Inferior parietal cortex (tissue), 1 donor: ENCODE measurements around the gene MTURN.

Source experiments
- DNase-seq: peaks from one replicate; pipeline ENCODE4 v3.0.0-alpha.2; 2016; ENCODE audit errors: extremely low spot score

The MTURN gene

DNA sequence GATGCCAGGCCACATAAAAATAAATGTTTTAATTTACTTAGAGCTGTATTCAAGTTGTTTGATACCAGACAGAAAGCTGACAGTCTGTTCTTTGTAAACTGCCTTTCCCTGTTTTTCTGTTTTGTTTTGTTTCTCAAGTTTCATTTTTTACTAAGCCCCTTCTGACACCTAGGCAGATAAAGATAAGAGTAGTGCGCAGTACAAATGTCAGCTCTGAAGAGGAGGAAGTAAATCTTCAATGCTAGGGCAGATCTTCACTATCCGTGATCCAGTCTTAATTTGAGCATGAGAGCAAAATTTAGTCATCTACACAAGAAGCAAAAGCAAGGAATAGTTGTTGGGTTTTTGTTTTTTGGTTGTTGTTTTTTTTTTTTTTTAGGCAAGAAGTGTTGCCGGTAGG is 27.3 kb downstream of the MTURN start:
- DNase-seq = no peak

DNA sequence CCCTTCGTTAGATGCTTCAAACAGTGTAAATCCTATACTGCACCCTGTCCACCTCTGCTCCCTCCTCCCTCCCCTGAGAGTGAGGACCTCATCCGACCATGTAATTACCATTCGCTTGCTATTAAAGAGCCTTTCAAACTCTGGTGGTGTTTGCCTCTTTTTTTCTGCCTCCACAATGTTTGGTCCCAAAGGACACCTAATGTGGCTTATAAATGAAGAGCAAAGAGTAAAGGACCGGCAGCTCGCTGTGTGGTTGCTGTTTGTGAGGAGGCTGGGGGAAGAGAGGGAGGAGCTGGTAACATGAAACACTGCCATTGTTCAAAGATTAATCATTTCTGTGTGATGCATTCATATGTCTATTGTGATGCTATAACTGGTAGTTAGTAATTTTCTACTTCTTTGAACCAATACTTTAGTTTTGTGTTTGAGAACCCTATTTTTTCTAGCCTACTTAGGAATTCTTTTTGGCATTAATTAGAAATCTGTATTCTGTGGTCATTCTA is 27.9 kb downstream of the MTURN start:
- no peak for DNase-seq

DNA sequence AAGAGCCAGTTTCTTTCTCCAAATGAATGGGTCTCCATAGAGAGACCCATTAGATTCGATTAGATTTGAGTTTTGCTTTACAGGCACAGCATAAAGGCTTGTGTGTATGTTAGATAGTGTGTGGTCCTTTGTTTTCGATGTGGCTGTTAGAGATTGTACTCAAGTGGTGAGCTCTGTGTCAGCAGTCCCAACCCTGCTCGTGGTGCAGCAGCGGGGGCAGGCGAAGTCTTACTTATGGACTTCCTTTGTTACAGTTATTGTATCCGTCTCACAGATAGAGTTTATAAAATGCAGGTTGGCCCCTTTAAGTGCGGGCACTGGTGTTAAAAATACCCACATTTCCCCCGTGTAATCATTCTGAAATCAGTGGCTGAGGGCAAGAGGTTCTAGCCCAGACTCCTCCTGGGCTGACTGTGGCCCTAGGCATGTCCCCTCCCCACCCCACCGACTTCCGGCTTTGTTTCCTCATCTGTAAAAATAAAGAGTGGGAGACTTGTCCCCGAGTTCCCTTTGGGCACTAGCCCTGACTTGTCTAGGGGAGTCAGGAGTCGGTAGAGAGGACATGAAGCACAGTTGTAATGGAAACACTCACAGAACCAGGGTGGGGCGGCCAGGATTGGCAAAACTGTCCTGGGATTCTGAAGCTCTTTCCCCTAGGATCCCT is 28.6 kb downstream of the MTURN start:
- DNase-seq = no peak

DNA sequence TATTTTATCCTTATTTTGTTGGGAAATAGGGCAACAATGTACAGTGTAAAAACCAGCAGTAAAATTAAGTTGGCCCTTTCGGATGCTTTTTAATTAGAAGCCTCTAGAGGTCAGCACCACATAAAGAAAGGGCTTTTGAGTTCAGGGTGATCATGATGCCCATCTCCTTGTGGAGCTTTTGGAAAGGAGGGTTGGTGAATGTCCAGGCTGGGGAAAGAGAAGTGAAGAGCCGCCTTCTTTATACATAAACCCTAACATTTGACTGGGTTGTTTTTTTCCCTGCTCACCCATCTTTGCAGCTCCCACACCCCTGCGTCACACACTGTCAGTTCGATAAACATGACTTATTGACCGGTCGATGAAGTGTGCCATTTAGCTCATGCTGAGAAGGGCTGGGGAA is 29.8 kb downstream of the MTURN start:
- DNase-seq = peak; percentile 84

DNA sequence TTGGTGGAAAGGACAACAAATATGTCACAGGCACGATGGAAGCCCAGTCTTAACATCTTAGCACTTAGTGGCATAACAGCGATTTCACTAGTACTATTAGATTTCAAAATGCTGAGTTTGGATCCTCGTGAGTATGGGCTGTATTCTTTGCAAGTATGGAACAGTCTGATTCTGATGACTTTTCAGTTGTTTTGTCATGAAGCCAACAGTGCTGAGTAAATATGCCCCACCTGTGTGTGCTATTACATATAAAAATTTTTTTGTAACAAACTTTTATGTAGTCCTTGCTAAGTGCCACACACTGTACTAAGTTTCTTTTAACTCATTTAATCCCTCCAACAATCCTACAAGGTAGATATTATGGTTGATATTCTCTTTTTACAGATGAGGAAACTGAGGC is 30.8 kb downstream of the MTURN start:
- no peak for DNase-seq

DNA sequence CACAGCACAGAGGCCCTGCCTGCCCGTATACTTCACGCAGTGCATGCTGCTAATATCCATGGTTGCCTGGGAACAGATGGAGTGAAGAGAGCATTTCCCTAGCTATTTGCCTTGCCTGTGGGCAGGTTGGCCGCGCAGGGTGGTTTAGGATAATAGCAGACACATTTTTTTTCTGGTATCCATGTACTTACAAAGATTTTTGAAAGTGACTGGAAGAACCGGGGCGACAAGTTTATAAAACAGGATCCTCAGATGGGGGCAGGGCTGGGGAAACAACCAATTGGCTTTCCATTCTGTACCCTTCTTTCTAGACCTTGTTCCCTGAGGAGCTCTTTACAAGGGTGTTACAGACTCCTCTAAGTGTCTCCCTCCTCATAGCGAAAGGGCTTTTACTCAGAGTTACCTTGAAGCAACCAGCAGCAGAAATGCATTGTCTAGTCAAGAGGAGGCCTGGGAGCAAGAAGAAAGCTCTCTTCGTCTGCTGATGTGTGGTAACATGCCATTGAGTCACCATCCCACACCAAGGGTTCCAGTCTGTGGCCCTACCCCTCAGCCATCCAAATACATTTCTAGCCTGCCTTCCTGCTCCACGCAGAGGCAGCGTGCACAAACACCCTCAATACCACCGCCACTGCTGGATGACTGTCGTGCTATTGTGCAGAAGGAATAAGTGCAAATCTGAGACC is 31.5 kb downstream of the MTURN start:
- DNase-seq = no peak

DNA sequence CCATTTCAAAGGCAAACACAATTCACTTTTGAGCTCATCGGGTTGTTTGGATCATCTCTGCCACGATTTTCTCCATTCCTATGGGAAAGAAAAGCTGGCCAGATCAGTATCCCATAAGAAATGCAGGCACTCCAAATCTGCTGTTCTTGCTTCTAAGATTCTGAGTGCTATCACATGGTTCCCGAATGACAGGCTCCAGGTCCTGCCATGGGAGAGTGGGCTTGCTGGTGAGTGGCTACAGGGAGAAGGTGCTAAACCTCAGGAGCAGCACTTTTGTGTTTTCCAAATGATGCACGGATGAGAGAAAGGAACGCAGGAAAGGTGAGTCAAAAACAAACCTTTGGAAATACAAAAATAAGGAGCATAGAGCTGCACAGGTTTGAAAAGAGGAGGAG is 32.1 kb downstream of the MTURN start:
- DNase-seq = no peak

DNA sequence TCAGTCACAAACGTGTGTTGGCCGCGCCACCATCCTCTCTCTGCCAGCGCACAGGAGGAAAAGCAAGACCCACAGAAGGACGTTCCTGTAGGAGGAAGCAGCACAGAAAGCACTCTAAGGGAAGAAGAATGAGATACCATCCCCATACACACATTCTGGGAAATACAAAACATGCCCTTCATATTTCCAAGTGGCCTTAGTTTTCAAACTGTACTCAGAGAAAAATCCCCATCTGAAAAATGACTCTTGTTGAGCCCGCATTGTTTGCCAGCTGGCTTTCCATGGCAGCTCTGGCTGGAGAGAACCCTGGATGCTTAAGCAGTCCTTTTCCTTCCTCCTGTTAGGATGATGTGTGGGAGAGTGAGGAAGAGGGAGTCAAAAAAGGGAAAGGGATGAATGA is 33.1 kb downstream of the MTURN start:
- peak; percentile 4 for DNase-seq

DNA sequence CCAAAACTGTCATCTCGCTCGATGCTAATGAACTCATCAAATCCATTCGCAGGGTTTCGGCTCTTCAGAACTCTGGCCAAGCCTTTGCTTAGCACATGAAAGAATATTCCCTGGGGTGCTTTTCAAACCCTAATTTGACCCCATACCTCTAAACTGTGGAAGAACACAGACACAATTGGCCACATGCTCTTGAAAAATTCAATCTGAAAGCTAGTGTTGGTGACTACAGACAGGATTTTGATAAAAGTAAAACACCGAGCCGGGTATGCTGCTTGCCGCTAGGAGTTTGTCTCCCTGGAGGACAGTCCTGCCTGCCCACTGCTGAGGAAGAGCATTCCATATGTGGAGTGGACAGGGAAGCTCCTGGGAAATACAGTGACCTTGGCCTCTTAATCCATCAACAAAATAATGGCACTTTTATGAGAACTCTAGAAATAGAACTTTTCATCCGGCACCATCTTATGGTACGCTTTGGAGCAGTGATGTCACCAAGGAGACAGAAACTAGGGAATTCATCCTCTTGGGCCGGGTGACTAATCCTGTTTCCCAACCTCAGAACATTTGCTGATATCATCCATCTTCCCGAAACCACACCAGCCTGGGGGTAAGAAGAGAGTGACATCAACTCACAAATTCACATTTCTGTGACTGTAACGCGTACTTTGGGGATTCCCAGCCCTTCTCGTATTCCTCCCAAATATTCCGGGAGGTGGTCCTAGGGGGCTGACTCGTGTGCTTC is 34.2 kb downstream of the MTURN start:
- no peak for DNase-seq

DNA sequence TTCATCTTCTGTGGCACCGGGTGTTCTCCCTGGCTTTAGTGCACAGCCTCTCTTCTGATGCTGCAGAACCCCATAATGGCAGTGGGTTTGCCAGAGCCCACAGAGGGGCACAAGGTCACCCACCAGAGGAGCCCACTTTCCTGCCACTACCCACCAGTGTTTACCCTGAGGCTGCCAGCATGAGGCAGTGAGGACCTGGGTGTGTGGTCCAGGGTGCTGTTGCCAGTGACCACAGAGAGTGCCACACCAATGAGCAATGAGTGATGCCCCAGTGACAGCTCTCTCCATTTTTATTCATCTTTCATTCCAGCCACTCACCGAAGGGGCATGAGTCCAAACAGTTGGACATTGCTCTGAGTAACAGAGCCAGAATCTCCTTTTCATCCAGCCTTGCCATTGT is 34.8 kb downstream of the MTURN start:
- DNase-seq = no peak

DNA sequence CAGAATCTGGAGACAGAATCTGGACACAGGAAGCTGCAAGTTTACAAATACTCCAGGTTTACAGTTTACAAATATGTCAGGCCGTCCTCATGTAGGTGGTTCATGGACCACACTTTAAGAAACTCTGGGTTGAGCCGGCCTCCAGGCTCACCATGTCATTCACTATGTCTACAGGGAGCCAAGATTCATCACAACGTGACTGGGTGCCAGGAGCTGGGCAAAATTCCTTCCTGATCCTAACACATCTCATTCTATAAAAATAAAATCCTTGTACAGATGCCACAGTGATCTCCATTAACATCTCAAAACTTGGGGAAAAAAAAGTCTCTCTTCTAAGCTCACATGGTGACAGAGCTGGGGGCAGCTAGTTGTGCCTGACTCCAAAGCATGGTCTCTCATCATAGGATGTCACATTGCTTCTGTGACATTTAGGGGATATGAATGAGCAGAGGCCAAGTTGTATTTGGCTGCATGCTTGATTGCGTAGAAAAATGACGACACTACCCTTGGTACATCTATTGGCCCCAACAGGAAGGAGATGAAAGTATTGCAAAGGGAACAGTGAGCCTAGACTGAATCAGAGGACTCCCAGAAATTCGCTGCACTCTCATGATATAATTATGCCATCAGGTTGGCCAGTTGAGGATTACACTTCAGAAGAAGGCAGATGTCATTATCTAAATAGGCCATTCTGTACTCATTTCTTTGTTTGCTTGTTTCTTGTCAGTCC is 35.9 kb downstream of the MTURN start:
- no peak for DNase-seq

DNA sequence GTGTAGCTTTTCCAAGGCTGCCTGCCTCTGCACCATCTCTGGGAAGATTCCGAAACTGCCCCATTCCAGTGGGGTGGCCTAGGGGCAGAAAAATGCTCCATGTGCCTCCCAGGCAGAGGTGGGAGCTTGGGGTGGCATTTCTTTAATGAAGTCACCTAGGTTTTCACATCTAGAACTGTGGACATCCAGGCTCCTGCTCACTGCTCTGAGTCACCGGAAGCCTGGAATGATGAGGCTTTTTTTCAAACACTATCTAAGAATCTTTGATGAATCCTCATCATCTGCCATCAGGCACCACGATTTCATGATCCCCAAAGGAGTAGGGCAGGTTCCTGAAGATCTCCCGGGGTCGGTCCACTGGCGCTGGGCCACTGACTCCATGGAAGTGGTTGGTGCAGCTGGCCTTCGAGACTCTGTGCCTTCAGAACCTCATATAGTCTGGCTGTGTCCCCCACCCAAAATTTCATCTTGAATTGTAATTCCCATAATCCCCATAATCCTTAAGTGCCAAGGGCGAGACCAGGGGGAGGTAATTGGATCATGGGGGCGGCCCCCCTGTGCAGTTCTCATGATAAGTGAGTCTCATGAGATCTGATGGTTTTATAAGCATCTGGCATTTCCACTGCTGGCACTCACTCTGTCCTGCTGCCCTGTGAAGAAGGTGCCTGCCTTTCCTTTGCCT is 37.1 kb downstream of the MTURN start:
- no peak for DNase-seq

DNA sequence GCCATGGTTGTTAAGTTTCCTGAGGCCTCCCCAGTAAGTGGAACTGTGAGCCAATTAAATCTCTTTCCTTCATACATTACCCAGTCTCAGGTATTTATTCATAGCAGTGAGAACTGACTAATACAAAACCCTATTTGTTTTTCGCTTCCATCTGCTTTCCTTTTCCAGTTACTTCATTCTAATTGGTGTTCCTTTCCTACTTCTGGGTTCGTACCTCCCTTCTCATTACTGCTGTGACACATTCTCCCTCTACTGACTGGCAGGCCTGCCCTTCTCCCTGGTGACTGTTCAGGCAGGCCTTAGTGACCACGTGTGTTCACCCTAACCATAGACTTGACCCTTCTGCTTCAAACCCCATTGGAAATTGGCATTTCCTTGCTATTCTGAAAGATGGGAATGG is 37.7 kb downstream of the MTURN start:
- no peak for DNase-seq

DNA sequence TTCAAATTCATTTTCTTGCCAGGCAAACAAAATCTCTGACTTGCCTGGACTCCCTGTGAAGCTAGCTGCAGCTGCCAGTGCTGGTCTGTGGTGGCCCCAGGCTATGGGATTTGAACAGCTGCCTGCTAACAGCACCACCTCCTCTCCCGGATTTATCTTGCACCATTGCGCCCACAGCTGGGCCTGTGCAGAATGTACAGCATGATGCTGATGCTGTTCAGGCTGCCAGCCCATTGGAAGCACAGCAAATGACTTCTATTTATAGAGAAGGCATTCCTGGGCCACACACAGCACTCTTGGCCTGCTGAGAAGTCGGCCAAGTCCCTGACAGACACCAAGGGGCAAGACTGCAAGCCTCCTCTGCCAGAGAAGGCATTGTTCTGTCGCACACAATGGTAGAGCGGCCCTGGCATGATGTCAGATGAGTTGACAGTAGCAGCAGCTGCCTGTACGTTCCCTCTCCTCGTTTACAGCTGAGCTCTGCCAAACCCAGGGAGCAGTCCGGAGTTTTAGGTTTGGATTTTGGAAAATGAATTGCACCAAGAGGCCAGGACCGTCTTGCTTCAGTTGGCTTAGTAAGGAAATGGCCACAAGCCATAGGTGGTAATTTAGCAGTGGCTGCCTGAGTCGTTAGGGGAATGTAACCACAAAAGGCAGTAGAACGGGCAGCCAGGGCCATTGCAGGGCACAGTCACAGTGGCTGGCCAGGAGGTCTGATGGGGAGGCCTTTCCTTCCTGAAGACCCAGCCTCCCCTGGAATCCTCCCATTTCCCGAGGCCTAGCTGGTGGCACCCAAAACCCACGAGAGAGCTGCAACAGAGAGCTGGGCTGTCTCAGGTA is 38.5 kb downstream of the MTURN start:
- DNase-seq = peak; percentile 87

DNA sequence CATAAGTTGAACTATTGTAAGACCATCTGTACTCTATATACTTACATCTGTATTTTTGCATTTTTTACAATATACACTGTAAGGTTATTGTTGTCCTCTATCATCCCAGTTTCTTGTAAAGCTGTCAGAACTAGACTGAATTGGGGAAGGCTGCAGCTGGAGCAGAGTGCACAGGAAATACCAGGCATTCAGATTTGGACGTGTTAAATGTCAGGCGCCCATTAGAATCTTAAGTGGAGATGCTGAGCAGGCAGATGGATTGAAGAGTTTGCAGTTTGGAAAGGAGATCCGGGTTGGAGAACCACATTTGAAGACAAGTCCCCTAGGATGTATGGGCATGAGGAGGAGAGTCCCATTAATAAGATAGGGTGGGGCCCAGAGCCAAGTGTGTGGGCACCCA is 40.4 kb downstream of the MTURN start:
- no peak for DNase-seq

DNA sequence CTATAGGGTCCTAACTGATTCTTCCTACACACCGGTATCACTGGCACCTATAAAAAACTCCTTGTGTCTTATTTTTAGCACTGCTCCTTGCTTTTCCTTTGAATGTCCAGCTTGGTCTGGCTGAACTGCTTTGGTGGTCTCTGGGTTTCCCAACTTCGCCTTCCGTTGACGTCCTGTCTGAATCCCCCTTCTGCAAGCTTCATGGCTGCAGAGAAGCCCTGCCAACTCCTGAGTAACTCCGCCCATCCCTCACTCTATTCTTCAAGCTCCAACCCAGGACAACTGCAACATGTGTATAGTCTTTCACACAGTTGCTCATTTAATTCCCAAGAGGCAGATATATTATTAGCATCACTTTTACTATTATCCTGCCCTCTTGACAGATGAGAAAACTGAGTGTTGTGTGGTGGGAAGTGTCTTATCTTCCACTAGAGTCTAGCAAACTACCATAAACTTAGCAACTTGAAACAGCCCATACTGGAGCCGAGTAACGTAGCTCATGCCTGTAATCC is 40.9 kb downstream of the MTURN start:
- DNase-seq = no peak

DNA sequence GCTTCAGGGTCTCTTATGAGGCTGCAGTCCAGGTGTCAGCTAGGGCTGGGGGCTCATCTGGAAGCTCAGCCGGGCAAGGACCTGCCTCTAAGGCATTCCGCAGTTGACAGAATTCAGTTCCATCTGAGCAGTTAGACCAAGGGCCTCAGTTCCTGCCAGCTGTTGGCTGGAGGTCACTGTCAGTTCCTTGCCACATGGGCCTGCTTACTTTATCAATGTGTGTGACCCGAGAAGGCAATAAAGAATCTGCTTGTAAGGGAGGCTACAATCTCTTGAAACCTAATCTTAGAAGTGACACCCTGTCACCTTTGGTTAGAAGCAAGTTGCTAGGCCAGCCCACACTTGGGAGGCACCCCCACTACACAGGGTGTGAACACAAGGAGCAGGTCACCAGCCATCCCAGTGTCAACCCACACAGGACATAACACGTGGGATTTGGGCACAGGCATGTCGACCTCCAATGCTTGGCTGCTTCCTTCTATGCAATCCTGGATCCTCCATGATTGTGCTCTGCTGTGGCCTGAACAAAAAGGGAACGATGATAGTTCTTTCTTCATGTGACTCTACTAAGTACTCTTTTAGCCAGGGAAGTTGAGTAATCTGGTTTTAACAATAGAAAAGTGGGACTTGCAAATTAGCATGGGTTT is 41.8 kb downstream of the MTURN start:
- no peak for DNase-seq

DNA sequence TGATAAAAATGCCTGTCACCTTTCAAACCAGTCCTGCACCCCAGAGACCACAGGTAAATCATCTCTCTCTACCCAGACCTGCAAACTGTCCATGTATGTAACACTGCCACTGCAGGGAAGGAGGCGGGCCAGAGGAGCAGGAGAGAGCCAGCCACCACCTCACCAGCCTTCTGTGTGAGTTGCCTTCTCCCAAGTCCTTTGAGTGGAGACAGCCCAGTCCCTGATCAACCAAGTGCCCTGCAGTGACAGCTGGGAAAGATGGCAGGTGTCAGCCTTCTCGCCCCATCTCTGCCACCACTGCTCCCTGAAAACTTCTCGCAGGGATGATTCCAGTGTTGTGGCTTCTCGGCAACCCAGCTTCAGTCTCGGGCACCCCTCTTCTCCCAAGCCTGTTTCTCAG is 42.4 kb downstream of the MTURN start:
- no peak for DNase-seq

DNA sequence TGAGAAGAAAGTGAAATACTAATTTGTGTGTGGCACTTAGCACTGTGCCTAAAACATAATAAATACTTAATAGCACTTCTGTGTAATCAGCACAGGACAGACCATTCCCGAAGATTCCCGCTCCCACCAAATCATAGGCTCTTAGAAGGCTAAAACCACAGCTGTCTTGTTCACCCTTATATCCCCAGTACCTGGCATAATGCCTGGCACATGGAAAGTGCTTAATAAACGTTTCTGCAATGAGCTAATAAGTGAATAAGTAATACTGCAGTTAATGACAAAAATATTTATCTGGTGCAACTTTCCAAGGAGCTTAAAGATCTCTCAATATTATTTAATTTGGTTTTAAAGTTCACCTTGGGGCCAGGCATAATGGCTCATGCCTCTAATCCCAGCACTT is 43.2 kb downstream of the MTURN start:
- no peak for DNase-seq
